PFSK-1 (cell line): ENCODE data around the gene EPHB3.

ENCODE experiments used
- FOXP2 ChIP-seq: optimal IDR thresholded peaks from 2 replicates; pipeline ENCODE3; 2011; ENCODE audit warnings: borderline replicate concordance, control low read depth, inconsistent platforms; ENCODE audit not compliant: insufficient read depth; ENCODE audit errors: extremely low read length, extremely low read depth
- POLR2AphosphoS5 ChIP-seq: IDR thresholded peaks from 2 replicates; pipeline ENCODE4 v1.6.1; 2012; ENCODE audit warnings: low read depth, mild to moderate bottlenecking, control low read depth, low read length, moderate library complexity
- SIN3A ChIP-seq: IDR thresholded peaks from 2 replicates; pipeline ENCODE4 v1.6.1; 2012; ENCODE audit warnings: mild to moderate bottlenecking, low read length, moderate library complexity, borderline replicate concordance; ENCODE audit not compliant: insufficient read depth
- TAF1 ChIP-seq: IDR thresholded peaks from 2 replicates; pipeline ENCODE4 v1.6.1; 2012; ENCODE audit warnings: low read length, control low read depth, borderline replicate concordance; ENCODE audit not compliant: insufficient read depth
- TF ChIP-seq, protein P1 (sequence below), 2 experiments: IDR thresholded peaks; 2 replicates each; pipeline versions ENCODE4 v1.6.1 to v1.8.0; 2011 to 2012; ENCODE audit warnings: low read depth in 2 of 2, low read length in 2 of 2, control low read depth in 1 of 2, inconsistent platforms in 1 of 2, mild to moderate bottlenecking in 1 of 2, moderate library complexity in 1 of 2; ENCODE audit not compliant: insufficient read depth in 1 of 2

The EPHB3 gene

DNA sequence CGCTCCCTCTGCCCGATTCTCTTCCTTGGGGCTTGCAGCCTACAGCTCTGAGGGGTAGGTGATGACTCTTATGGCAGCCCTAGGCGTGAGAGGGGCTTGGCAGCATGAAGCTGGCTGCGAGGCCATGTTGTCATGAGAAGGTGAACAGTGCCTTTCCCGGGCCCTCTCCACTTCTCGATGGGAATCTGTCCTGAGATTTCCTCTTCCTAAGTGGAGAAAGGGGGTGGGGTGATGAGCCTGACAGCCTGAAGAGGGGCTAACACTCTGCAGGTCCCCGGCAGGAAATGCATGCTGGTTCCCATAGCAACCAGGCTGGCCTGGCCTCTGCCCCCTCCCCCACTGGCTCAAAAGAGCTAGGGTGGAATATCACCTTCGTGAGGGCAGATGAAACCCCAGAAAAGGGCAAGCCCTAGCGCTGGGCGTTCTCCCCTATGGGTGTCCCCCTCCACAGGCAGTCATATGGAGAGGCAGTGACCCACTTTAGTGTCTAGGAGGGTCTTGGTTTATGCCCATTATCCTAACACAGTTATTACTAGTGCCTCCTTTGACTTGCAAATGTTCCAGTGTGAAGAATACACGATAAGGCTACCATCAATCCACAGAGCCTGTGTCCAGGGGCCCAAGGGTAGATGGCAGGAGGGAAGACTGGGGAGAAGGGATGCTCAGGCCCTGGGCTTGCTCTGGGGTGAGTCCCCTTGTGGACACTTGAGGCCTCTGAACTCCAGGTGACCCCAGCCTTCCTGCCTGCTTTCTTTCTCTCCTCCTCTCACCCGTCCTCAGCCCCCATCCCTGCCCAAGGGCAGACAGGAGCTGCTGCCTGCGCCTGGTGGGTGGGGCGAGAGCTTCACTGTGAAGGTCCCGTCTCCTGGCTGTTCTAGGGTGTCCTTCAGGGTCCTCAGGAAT, 13.2 kb downstream of the EPHB3 start:
- TF ChIP-seq TAF1 (no peak), POLR2AphosphoS5 (no peak), FOXP2 (no peak), SIN3A (no peak)
- TF ChIP-seq, protein P1, sequence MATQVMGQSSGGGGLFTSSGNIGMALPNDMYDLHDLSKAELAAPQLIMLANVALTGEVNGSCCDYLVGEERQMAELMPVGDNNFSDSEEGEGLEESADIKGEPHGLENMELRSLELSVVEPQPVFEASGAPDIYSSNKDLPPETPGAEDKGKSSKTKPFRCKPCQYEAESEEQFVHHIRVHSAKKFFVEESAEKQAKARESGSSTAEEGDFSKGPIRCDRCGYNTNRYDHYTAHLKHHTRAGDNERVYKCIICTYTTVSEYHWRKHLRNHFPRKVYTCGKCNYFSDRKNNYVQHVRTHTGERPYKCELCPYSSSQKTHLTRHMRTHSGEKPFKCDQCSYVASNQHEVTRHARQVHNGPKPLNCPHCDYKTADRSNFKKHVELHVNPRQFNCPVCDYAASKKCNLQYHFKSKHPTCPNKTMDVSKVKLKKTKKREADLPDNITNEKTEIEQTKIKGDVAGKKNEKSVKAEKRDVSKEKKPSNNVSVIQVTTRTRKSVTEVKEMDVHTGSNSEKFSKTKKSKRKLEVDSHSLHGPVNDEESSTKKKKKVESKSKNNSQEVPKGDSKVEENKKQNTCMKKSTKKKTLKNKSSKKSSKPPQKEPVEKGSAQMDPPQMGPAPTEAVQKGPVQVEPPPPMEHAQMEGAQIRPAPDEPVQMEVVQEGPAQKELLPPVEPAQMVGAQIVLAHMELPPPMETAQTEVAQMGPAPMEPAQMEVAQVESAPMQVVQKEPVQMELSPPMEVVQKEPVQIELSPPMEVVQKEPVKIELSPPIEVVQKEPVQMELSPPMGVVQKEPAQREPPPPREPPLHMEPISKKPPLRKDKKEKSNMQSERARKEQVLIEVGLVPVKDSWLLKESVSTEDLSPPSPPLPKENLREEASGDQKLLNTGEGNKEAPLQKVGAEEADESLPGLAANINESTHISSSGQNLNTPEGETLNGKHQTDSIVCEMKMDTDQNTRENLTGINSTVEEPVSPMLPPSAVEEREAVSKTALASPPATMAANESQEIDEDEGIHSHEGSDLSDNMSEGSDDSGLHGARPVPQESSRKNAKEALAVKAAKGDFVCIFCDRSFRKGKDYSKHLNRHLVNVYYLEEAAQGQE (IDR thresholded peaks at IDR 0.05; ENCODE audit: insufficient read depth in 1 of 2, low read depth in 2 of 2, low read length in 2 of 2): no peak

DNA sequence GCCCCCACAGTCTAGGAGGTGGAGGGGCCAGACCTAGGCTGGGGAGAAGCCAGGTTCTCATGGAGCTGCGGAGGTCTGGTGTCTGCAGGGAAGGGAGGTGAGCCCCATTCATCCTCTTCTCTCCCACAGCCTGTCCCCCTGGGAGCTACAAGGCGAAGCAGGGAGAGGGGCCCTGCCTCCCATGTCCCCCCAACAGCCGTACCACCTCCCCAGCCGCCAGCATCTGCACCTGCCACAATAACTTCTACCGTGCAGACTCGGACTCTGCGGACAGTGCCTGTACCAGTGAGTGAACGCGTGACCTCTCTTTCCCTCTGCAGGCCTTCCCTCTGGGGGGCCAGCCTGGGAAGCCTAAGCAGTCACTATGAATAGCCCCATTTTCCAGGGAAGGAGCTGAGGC, 14.1 kb downstream of the EPHB3 start:
- no peak for TF ChIP-seq SIN3A
- no peak for TF ChIP-seq POLR2AphosphoS5
- TF ChIP-seq FOXP2: no peak

DNA sequence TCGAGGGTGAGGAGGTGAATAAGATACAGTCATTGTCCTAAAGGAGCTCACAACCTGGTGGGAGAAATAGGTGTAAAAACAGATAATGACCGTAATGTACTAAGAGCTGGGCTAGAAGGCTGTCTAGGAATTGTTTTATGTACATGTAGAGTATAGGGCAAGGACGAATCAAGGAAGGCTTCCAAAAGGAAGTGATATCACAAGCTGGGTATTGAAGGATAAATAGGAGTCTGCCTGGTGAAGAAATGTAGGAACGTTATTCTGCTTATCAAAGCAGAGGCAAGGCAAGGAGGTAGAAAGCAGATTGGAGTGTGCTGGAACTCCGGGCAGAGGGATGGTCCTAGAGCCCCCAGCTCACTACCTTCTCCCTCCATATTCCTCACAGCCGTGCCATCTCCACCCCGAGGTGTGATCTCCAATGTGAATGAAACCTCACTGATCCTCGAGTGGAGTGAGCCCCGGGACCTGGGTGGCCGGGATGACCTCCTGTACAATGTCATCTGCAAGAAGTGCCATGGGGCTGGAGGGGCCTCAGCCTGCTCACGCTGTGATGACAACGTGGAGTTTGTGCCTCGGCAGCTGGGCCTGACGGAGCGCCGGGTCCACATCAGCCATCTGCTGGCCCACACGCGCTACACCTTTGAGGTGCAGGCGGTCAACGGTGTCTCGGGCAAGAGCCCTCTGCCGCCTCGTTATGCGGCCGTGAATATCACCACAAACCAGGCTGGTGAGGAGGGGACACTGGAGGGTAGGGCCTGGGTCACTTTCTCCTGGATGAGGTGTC, 15.1 kb downstream of the EPHB3 start:
- TF ChIP-seq, protein P1 (IDR thresholded peaks at IDR 0.05; ENCODE audit: insufficient read depth in 1 of 2, low read depth in 2 of 2, low read length in 2 of 2): no peak
- no peak for TF ChIP-seq FOXP2

DNA sequence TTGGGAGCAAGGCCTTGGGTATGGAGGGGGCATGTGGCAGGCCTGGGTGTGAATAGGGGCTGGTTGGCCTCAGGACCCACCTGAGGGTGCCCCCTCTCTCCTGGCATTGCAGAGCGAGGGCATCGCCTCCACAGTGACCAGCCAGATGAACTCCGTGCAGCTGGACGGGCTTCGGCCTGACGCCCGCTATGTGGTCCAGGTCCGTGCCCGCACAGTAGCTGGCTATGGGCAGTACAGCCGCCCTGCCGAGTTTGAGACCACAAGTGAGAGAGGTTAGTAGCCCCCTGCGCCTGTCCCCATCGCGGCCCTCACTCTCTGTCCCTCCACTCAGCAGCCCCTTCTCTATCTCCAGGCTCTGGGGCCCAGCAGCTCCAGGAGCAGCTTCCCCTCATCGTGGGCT, 16.0 kb downstream of the EPHB3 start:
- TF ChIP-seq SIN3A: no peak
- TF ChIP-seq TAF1: no peak
- TF ChIP-seq FOXP2: no peak
- TF ChIP-seq, protein P1 (IDR thresholded peaks at IDR 0.05; ENCODE audit: insufficient read depth in 1 of 2, low read depth in 2 of 2, low read length in 2 of 2): no peak
- no peak for TF ChIP-seq POLR2AphosphoS5

DNA sequence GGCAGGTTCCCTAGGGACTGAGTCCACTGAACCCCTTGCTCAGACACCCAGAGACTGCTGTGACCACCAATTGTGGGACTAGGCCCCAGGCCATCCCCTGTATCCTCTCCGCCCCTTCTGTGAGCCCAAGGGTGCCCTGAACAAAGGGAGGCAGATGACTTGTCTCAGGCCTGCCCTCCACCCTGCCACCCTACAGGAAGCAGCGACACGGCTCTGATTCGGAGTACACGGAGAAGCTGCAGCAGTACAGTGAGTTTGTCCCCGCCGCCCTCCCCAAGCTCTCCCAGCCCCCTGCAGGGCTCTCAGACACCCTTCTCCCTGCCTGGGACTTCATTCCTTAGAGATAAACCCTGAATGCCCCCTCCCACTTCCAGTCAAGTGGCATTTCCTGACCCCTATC, 16.6 kb downstream of the EPHB3 start:
- TF ChIP-seq, protein P1 (IDR thresholded peaks at IDR 0.05; ENCODE audit: insufficient read depth in 1 of 2, low read depth in 2 of 2, low read length in 2 of 2): no peak
